Amniotic epithelial cell (primary cell): ENCODE measurements around the gene TTLL10.
A peak's percentile ranks its signal among the peaks of the same experiment; 100 is the strongest.
"Not testable (repeated sequence)": the region's sequence is repeated elsewhere in the genome, so short reads cannot be mapped to it uniquely, and the experiment has no call there.

Source experiments
- DNase-seq: peaks from one replicate; pipeline ENCODE4 v3.0.0-alpha.2; 2010; ENCODE audit warnings: low read depth

Gene TTLL10

DNA sequence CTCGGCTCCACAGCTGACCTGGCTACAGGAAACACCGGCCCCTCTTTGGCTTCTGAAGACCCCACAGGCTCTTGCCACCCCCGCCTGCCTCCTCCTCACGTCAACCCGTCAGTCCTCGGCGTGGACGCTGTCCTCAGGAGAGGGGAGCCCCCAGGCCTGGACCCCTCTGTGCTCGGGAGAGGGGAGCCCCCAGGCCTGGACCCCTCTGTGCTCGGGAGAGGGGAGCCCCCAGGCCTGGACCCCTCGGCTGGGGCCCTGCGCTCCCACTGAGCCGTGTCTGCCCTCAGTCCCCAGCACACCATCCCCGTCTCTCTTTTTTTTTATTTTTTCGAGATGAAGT is 31.8 kb upstream of the TTLL10 start:
- no peak for DNase-seq

DNA sequence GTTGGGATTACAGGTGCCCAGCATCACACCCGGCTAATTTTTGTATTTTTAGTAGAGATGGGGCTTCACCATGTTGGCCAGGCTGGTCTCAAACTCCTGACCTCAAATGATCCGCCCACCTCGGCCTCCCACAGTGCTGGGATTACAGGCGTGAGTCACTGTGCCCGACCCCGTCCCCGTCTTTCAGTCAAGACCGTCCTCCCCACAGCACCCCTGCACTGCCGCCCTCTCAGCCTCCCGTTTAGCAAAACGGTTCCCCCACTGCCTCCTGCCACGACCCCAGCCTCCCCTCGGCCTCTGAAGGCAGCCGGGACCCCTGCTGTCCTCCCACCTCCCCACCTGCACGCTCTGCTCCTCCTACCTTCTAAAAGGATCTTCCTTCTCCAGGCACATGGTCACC is 31.3 kb upstream of the TTLL10 start:
- DNase-seq, result not testable (repeated sequence)

GRCh38 chr1:1142844-1143243 is 30.8 kb upstream of the TTLL10 start:
- no peak for DNase-seq

DNA sequence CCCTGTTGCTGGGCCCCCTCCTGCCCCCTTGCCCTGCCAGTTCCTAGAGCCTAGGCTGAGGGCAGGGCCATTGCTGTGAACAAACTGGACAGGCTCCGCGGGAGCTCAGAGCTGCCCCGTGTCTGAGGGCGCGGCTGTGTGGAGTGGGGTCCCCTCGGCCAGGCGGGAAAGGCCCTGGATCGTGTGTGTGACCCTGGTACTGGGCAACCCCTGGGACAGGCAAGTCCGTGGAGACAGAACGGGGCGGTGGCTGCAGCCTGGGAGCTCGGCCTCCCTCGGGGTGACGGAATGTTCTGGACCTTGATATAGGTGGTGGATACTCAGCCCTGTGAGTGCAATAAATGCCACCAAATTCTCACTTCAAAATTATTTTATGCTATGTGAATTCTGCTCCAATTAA is 30.0 kb upstream of the TTLL10 start:
- DNase-seq, result no peak

DNA sequence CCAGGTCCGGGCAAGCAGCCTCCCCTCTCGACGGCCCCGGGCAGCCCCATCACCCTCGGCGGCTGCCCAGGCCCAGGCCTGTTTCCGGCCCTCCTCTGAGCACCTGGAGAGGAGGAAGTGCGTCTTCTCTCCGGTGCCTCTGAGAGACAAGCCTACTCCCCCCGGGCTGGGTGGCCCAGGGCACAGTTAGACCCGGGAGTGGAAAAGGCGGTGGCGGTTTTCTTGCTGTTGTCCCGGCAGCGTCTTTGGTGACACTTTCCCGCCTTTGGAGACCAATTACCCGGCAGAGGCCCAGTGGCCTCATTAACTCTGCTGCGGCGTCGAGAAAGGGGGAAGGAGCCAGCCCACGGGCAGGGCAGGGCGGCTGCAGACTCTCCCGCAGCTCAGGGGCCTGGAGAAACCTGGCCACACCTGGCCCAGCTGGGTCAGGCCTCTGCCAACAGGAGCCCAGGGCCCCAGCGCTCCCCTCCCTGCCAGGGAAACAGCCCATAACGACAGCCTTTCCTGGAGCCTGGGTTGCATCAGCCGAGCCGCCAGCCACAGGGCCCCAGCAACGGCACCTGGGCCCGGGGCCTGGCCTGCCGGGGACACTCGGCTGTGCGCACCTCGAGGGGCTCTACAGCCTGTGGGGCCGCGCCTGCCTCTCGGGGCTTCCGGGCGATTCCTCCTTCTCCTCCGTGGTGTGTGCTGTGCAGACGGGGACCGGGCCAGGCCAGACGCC is 29.4 kb upstream of the TTLL10 start:
- DNase-seq, result no peak

DNA sequence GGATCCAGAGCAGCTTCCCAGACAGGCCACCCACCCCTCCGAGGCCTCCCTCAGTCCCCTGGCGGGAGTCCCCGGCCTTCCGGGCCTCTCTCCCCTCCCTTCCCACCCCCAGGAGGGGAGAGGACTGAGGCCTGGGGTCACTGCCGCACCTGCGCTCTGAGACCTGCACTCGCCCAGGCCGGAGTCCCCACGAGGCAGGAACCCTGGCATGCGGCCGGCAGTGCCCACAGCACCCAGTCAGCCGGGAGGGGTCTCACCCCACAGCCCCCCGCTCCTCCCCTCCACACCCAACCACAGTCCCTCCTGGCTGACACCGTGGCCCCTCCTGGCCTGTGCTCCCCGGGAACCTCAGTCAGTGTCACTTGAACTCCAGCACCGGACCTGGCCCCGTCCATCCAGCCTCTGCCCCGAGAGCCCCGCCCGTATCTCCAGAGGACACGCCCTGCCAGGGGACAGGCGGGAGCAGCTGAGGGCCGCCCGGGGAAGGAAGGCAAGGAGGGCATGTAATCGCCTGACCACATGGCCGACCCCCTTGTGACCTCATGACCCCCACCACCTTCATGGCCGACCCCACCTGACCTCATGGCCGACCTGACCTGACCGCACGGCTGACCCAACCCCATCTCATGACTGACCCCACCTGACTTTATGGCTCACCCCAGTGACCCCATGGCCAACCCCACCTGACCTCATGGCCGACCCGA is 28.7 kb upstream of the TTLL10 start:
- no peak for DNase-seq

DNA sequence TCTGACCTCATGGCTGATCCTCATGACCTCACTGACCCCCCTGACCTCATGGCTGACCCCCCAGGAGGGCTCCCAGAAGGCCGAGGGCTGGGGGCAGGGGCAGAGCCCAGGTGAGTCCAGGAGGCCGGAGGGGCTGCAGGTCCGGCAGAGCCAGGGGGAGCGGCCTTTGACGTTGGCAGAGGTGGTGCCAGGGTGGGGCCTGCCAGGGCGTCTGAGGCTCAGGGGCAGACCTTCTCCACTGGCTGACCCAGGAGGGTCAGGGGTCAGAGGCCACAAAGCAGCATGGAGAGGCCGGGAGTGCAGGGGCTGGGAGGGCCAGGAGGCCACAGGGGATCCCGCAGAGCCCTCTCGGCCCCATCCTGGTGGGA is 28.1 kb upstream of the TTLL10 start:
- DNase-seq, result no peak

- no peak for DNase-seq
These were observed 27.7 kb upstream of the TTLL10 start for GRCh38 chr1:1146026-1146425.

GRCh38 chr1:1146596-1146995 is 27.1 kb upstream of the TTLL10 start:
- no peak for DNase-seq

- no peak for DNase-seq
These were observed 25.6 kb upstream of the TTLL10 start for GRCh38 chr1:1148061-1148460.

- DNase-seq, result no peak
These were observed 25.1 kb upstream of the TTLL10 start for GRCh38 chr1:1148569-1148968.

DNA sequence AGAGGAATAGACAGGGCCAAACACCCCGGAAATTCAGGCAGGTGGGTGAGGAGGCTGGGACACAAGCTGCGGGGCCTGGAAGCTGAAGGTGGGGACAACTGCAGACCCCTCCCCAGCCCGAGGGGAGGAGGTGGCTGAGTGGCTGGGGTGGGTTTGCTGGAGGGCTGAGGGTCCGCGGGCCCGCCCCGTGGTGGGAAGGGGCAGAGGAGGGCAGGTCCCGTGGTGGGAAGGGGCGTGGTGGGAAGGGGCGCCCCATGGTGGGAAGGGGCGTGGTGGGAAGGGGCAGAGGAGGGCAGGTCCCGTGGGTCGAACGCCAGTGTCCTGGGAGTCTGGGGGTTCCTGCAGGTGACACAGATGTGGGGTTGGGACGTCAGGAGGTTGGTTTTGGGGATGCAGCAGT is 24.3 kb upstream of the TTLL10 start:
- DNase-seq, result no peak

- no peak for DNase-seq
These were observed 23.6 kb upstream of the TTLL10 start for GRCh38 chr1:1150100-1150499.

DNA sequence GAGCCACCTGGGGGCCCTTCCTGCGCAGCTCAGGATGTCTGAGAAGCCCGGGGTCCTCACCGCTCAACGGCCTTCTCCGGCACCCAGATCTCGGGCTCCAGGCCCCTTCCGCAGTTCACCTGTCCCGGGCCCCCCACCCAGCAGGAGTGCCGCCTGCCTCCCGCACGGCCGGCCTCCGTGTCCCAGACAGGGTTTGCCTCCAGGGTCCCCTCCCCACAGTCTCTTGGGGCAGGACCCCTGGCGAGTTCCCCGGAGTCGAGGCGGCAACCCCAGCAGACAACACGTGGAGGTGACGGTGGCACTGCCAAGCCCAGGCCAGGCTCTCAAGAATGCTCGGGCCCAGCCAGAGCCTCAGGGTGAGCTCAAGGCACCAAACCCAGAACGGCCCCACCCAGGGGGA is 22.4 kb upstream of the TTLL10 start:
- no peak for DNase-seq

- not testable (repeated sequence) for DNase-seq
These were observed 21.2 kb upstream of the TTLL10 start for GRCh38 chr1:1152431-1152830.

DNA sequence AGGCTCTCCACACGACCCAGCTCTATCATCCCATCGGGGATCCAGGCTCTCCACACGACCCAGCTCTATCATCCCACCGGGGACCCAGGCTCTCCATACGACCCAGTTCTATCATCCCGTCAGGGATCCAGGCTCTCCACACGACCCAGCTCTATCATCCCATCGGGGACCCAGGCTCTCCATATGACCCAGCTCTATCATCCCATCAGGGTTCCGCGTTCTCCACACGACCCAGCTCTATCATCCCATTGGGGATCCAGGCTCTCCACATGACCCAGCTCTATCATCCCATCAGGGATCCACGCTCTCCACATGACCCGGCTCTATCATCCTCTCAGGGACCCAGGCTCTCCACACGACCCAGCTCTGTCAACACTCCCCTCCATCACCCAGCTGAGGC is 20.5 kb upstream of the TTLL10 start:
- DNase-seq, result not testable (repeated sequence)

DNA sequence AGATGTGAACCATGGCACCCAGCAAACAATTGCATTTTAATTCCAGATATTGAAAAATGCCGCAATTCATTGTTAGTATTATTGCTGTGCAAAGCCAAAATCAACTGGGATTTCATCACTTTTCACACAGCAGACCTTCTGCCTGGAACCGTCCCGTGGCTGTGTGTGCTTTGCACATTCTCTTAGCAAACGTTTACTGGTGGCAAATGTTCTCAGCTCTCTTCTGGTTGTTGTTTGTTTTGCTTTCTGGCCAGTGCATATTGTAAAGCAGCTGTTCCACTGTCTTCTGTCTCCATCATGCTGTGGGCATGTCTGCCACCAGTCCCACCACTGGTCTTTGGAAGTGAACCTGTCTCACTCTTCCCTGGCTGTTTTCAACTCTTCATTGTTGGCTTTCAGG is 19.8 kb upstream of the TTLL10 start:
- no peak for DNase-seq

DNA sequence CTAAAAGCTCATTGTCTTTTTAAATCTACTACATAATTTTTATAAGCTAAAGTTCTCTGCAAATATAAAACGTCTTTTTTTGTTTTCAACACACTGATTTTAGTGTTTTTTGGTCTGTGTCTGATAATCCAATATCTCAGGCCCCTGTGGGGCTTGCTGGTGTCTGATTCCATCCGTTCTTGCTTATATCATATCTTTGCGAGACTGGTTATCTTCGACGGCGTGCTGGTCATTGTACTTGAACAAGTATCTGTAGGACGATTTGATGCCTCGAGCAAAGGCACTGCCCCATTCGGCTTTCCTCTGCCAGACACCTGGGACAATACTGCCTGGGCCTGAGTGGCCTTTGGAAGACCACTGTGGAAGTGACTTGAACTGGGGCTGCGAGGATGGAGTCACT is 18.4 kb upstream of the TTLL10 start:
- no peak for DNase-seq

DNA sequence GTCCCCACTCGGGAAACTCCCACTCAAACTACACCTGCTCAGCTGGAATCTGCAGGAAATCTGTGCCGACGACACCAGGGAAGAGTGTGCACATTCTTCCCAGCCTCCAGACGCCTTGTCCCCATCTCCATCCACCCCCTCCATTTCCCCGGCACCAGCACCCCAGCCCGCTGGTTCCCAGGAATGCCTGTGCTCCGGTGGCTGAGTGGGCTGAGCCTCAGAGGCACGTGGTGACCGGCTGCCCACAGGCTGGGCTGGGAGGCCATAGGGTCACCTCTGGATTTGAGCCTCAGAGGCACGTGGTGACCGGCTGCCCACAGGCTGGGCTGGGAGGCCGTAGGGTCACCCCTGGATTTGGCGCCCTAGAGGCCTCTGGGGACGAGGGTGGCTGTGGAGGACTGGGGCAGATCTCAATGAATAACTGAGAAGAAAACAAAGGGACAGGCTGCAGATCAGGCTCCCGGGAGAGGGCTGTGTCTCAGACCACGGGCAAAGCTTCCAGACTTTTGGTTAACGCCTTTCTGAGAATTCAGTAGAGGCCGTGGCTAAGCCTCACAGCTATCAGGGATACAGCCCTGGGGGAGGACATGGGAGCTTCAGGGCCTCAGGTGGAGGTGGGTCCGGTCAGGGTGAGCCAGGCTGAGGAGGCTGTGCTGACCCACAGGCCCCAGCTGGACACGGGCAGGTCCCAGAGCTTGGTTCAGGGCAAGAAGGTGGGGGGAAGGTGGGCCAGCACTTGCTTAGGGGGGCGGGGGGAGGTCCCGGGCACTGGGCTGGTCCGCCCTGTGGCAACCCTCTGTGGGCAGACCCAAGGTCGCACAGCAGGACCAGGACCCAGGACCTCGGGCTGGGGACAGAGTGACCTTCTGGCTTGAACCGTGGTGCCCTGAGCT is 17.3 kb upstream of the TTLL10 start:
- no peak for DNase-seq

GRCh38 chr1:1157033-1157365 is 16.7 kb upstream of the TTLL10 start:
- DNase-seq, result no peak

GRCh38 chr1:1157426-1157913 is 16.2 kb upstream of the TTLL10 start:
- DNase-seq, result peak; percentile 91

DNA sequence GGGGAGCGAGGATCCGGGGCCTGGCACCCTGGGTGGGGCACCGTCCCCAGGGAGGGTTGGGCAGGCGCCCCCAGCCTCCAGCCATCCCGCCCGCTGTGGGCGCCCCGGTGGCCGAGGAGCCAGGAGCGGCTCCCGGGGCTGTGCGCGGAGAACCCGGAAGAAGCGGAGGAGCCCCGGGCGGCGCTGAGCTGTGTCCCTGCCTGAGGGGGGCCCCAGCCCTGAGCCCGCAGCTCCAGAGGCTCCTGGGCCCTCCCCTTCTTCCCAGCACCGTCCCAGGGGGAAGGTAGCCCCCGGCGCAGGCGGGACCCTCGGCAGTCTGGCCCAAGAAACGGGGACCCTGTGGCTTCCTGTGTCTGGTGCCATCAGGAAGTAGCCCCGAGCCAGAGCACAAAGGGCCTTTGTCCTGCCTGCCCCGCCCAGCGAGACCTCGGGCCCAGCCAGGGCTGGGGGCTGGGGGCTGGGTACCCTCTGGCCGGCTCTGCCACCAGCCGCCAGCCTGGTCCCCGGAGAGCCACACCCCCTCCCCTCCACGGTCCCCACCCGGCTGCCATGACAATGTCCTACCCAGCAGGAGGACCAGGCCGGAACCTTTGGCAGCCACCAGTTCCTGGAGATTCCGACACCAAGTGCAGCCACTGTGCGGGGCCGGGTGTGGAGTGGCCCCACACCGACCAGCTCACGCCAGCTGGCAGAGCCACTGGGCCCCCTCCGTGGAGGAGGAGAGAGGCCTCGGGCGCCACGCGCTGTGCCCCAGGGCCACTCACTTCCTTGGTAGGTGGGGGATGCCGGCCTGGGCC is 15.6 kb upstream of the TTLL10 start:
- no peak for DNase-seq
